CMK (cell line): ENCODE measurements around the gene RILPL1.

Experiments
- DNase-seq: peaks from one replicate; pipeline ENCODE4 v3.0.0-alpha.2; 2010; ENCODE audit warnings: low read depth

RILPL1 gene

DNA sequence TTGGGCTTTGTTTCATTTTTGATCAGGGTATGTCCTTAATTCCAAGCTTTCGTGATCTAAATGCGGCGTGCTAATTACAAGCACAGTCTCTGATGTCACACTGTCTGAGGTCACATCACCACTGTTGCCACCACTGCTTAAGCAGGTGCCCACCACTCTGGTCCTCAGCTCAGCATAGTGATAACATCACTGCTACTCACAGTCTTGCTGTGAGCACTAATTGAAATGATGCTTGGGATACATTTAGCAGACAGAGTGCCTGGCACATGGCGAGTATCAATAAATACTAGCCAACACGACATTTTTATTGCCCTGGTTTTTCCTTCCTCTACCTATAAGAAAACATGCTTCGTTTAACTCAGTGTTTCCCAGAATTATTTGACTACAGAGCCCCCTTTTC lies 104.9 kb downstream of the RILPL1 start:
- DNase-seq: no peak

DNA sequence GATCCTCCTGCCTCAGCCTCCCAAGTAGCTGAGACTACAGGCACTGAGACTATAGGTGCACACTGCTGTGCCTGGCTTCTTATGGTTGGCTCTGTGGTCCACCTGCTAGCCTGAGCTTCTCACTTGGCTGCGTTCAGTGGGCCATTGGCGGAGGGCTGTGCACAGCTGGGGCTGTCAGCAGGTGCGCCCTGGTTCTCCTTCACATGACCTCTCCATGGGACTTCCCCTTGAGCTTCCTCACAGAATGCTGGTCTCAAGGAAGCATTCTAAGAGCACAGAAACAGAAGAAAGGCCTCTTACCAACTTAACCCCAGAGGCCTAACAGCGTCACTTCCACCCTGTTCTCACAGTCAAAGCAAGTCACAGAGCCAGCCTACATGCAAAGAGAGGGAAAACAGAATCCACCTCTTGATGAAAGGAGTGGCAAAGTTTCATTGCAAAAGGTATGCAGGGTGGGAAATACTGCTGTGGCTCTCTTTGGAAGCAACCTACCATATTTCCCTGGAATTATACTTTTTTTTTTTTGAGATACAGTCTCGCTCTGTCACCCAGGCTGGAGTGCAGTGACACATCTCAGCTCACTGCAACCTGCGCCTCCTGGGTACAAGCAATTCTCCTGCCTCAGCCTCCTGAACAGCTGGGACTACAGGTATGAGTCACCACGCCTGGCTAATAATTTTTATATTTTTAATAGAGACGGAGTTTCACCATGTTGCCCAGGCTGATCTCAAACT lies 106.3 kb downstream of the RILPL1 start:
- no peak for DNase-seq

DNA sequence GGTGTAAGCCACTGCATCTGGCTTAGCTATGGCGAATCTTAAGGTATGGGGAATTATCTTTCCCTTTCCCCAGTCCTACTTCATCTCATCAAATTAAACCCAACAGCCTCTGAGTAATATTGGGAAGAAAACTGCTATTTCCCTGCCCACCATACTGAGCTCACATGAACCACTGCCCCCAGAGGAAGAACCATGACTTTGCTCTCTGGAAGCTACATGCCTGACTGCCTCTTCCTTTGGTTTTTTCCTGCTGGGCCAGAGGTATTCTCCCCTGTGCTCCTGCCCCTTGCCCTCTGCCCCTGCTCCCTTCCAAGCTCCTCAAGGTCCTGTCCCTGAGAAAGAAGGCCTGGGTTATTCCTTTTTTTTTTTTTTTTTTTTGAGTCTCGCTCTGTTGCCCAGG lies 112.2 kb downstream of the RILPL1 start:
- DNase-seq: no peak
